ENCODE data around the gene NRG4.
"Not testable (repeated sequence)": the region's sequence is repeated elsewhere in the genome, so short reads cannot be mapped to it uniquely, and the experiment has no call there.

Gene NRG4

DNA sequence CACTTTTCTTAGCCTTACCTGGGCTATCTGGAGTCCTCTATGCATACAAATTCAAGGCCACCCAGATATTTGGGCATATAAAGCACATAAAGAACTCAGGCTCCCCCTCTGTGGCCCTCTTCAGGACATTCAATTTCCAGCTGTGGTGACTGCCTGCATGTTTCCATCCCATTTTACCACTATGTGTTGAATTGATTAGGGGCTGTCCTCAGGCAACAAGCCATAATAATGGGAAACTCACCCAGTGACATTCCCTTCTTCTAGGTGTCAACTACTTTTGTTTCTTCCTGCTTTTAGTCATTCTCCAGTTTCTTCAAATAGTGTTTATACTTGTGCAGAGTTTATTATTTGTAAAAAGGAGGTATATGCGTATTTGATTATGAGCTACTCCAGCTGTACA, 18.0 kb downstream of the NRG4 start:
- no peak for DNase-seq (ENCODE audit: low spot score)

DNA sequence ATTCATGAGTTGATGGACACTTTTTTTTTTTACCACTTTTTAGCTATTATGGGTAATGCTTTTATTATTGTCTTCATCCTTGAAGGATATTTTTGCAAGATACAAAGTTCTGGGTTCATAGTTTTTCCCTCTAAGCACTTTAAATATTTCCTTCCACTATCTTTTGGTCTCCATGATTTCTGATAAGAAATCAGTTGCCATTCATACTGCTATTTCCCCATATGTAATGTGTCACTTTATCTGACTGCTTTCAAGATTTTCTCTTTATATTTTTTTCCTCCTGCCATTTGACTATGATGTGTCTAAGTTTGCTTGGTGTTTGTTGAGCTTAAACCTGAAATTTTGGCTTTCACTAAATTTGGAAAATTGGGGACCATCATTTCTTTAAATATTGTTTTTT, 19.3 kb downstream of the NRG4 start:
- no peak for DNase-seq (ENCODE audit: low spot score)

DNA sequence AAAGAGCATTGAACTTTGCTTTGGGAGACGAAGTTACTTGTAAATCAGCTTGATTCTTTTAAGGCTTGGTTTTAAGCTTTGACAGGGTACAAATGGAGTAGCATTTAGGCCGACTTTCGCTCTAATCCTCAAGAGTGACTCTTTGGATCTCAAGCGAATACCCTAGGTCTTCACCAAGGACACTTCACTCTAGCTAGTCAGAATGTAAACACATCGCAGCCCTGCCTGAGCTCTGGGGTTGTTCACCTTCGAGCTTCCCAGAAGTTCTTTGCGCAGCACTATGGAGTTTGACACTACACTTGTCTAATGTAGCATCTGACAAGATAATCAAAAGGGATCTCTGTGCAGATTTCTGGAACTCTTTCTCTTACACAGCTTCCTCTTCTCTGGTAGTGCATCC, 22.3 kb downstream of the NRG4 start:
- peak; percentile 8 for DNase-seq (ENCODE audit: low spot score)

GRCh38 chr15:75989045-75989444, 23.2 kb downstream of the NRG4 start:
- DNase-seq (ENCODE audit: low spot score): no peak

DNA sequence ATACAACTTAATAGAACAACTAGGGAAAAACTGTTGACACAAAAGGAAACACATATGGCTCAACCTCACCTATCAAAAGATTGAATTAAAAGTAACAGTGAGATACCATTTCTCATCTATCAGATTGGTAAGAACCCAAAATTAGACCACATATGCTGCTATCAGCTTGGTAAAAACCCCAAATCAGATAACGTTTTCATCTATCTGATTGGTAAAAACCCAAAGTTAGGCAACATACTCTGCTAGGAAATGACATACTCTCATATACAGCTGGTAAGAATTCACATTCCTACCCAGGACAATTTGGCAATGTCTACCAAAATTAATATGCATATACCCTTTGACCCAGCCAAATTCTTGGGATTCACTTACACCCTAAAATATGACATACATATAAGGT, 26.3 kb downstream of the NRG4 start:
- DNase-seq (ENCODE audit: low spot score): no peak

GRCh38 chr15:75984706-75985105, 27.5 kb downstream of the NRG4 start:
- DNase-seq (ENCODE audit: low spot score): not testable (repeated sequence)

- DNase-seq (ENCODE audit: low spot score): no peak
Measured at GRCh38 chr15:75982468-75982867, 29.8 kb downstream of the NRG4 start.

DNA sequence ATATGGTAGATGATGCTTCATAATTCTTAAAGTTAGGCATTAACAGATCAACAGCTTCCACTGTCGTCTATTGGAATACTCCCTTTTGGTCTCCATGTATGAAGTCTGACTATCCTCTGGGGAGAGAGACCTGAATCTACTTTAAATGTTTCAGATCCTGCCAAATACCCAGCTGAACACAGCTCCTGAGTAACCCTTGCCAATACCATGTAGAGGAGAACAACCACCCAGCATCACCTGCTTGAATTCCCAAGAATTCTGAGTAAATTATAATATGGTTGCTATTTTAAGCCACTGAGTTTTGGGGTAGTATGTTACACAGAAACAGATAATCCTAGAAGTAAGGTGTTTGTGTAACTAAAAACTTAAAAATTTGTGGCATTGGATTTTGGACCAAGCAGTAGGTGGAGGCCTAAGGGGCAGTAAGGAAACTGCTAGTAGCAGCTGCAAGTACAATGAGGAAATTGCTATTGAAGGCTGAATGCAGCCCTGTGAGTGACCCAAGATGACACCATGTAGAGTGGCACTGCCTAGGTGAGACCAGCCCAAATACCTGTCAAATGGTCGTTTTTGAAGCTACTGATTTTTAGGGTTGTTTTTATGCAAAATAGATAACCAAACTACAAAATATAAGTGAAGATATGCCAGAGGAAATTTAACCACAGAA, 30.9 kb downstream of the NRG4 start:
- no peak for DNase-seq (ENCODE audit: low spot score)

GRCh38 chr15:75976766-75977165, 35.5 kb downstream of the NRG4 start:
- DNase-seq (ENCODE audit: low spot score): not testable (repeated sequence)

- no peak for DNase-seq (ENCODE audit: low spot score)
Measured at GRCh38 chr15:75966073-75966472, 46.2 kb downstream of the NRG4 start.

- DNase-seq (ENCODE audit: low spot score): no peak
Measured at GRCh38 chr15:75961331-75961730, 50.9 kb downstream of the NRG4 start.

GRCh38 chr15:75955720-75956119, 56.5 kb downstream of the NRG4 start:
- DNase-seq (ENCODE audit: low spot score): no peak

DNA sequence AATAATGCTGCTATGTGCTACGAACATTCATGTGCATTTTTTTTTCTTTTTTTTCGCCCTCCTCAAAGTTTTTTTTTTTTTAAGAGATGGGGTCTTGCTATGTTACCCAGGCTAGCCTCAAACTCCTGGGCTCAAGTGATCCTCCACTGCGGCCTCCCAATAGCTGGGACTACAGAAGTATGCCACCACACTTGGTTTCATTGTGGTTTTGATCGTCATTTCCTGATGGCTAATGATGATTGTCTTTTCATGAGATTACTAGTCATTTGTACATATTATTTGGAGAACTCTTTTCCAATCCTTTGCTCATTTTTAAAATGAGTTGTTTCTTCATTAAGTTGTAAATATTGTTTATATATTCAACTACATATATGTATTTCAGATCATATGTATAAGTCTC, 59.7 kb downstream of the NRG4 start:
- DNase-seq (ENCODE audit: low spot score): no peak

GRCh38 chr15:75948761-75949296, 63.4 kb downstream of the NRG4 start:
- no peak for DNase-seq (ENCODE audit: low spot score)

DNA sequence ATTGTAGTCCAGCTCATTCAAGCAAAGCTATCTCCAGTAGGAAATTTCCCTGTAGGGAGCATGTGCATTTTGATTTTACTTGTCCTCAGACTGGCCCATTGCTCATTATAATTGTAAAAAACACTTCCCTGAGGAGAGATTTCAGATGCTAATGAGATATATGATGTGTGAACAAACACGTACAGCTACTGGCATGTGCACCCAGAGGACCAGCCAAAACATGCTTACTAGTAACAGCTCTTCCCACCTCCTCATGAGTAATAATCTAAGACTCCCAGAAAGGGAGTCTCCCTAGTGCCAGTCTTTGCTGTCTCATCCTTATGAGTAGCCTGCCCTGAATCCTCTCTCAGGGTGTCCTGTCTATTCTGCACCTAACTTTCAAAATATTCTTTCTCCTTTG, 65.1 kb downstream of the NRG4 start:
- DNase-seq (ENCODE audit: low spot score): no peak

- no peak for DNase-seq (ENCODE audit: low spot score)
Measured at GRCh38 chr15:75945953-75946352, 66.3 kb downstream of the NRG4 start.

DNA sequence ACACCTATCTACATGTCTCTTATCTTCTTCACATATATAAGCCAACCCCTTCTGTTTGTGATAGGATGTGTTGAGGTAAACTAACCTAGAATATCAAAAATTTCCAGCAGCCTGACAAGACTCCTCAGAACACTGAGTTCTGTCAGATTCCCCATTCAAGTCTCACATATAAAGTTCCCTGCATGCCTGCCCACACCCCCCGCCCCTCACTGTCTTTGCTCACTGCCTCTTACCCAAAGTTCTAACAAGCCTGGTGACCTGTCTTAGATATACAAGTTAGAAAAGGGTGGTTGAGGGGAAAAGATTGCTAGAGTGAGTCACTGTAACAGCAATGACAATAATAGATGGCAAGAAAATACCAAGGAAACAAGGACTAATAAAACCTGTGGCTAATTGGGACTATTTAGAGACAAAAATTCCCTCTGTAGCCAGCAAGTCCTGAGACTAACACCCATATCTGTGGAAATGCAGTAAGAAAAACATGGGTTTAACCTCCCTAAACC, 68.5 kb downstream of the NRG4 start:
- DNase-seq (ENCODE audit: low spot score): no peak

GRCh38 chr15:75943246-75943645, 69.0 kb downstream of the NRG4 start:
- no peak for DNase-seq (ENCODE audit: low spot score)

- no peak for DNase-seq (ENCODE audit: low spot score)
Measured at GRCh38 chr15:75942464-75942863, 69.8 kb downstream of the NRG4 start.

- DNase-seq (ENCODE audit: low spot score): no peak
Measured at GRCh38 chr15:75930866-75931265, 81.4 kb downstream of the NRG4 start.

GRCh38 chr15:75929799-75930565, 82.2 kb downstream of the NRG4 start:
- DNase-seq (ENCODE audit: low spot score): no peak

DNA sequence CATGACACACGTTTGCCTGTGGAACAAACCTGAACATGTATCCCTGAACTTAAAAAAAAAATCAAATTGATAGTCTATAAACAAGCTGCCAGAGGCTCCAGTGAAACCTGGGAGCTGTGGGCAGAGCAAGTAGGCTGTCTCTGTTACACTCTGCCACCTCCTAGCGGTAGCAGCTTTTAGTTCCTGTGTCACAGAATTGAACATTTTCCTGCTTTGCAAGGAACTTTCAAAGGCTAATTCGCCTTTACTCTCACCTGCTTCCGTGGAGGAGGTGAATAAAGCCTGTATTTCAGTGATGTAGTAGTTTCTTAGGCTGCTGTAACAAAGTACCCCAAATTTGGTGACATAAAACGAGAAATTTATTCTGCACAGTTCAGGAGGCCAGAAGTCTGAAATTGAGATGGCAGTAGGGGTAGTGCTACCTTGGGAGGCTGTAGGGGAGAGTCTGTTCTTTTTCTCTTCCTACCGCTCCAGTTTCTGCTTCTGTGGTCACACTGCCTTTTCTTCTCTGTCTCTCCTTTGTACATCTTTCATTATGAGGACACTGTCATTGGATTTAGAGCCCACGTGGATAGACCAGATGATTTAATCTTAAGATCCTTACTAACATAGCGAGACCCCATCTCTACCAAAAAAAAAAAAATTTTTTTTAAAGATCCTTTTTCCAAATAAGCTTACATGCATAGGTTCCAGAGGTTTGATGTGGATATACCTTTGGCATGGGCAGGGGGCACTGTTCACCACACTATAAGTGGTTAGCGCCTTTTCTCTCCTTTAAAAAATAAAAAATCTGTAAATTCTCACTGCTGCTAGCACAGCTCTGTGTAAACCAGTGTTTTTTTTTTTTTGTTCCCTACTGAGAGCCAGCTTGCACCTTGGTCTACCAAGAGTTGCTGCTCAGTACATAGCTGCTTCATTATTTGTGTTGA, 83.3 kb downstream of the NRG4 start:
- DNase-seq (ENCODE audit: low spot score): no peak

Measured in SK-N-DZ (cell line).